Uterus (tissue), 4 donors: Measurements from ENCODE around the gene MGRN1. TPM values are rescaled to one million over a fixed set of nuclear protein-coding genes. Genes with fewer than 3 reads are reported as not detected.

Experiments used
- DNase-seq, 2 donors: peaks; one replicate each; pipeline ENCODE4 v3.0.0-alpha.2; 2019 to 2020
- H3K27ac ChIP-seq, 2 donors: fragments of 200-600 bp; sonication (generic); 1 replicate in 1 of 2; 2 replicates in 1 of 2; pipeline ENCODE4 v1.5.1; 2016 to 2018
- H3K27me3 ChIP-seq, 2 donors: fragments of 200-600 bp; sonication (generic); one replicate each; pipeline ENCODE4 v1.5.1; 2018 to 2019; ENCODE audit warnings: control low read depth in 1 of 2
- H3K36me3 ChIP-seq, 2 donors: fragments of 200-600 bp; sonication (generic); one replicate each; pipeline ENCODE4 v1.5.1; 2019; ENCODE audit warnings: control low read depth in 1 of 2
- H3K4me1 ChIP-seq, 2 donors: fragments of 200-600 bp; sonication (generic); one replicate each; pipeline ENCODE4 v1.5.1; 2018 to 2019; ENCODE audit warnings: control low read depth in 1 of 2
- H3K4me3 ChIP-seq, 2 donors: fragments of 200-600 bp; sonication (generic); 1 replicate in 1 of 2; 2 replicates in 1 of 2; pipeline ENCODE4 v1.5.1; 2018 to 2019; ENCODE audit warnings: mild to moderate bottlenecking in 1 of 2
- H3K9me3 ChIP-seq, 2 donors: fragments of 200-600 bp; sonication (generic); one replicate each; pipeline ENCODE4 v1.5.1; 2019; ENCODE audit warnings: control low read depth in 1 of 2
- POLR2A ChIP-seq, 2 donors: fragments of 450-650 bp; IDR thresholded peaks; one replicate each; pipeline ENCODE4 v1.6.1; 2016; ENCODE audit warnings: antibody characterized with exemption in 2 of 2, mild to moderate bottlenecking in 1 of 2, moderate library complexity in 1 of 2
- intact Hi-C: fragments of 100-400 bp; cut with DNase I; formaldehyde crosslinking; loops from one replicate; pipeline ENCODE4 v1.15.1; 2023; ENCODE audit warnings: low total_unique reads
- total RNA-seq, 4 donors: library from RNA; depleted of rRNA in 3 of 4; stranded (reverse); fragments of >200 nt in 3 of 4; gene quantifications; one replicate each; pipeline versions ENCODE4 v1.1.0 to v1.2.4, GENCODE V29; 2014 to 2023
- TF ChIP-seq, protein P1 (sequence below), 4 experiments: fragments of 200-600 bp in 2 of 4; fragments of 450-650 bp in 2 of 4; sonication (generic) in 2 of 4; IDR thresholded peaks; one replicate each; pipeline ENCODE4 v1.5.1; 2016 to 2019; ENCODE audit warnings: antibody characterized with exemption in 4 of 4, mild to moderate bottlenecking in 2 of 4, moderate library complexity in 1 of 4
- donor health status: DM: yes; HTN: yes; CAD: no.

Gene MGRN1
- total RNA-seq, 4 donors from 2014 or later, result 19.0 to 107 (median 68.6) TPM

DNA sequence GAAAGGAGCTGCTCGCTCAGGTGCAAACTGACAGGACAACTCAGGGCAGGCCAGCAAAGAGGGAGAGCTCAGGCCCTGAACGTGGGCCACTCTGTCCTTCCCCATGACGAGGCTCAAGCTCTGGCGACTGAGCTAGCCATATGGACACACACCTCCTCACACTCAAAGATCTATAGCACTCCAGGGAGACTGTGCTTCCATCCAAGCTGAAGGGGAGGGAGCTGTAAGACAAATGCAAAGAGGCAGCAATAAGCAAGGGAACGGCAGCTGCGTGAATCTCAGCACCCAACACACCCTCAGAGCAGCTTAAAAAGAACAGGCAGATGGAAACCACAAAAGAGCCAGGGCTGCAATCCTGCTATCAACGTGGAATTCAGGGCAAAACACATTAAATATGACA is 82.2 kb downstream of the MGRN1 start:
- no peak overlapping the region for H3K4me3 ChIP-seq
- no peaks in the 10 kb centered on the region for H3K27me3 ChIP-seq
- H3K27ac ChIP-seq, result no peak overlapping the region
- no peaks in the 10 kb centered on the region for H3K9me3 ChIP-seq
- no peak for TF ChIP-seq POLR2A (IDR thresholded peaks at IDR 0.05)
- TF ChIP-seq, protein P1, sequence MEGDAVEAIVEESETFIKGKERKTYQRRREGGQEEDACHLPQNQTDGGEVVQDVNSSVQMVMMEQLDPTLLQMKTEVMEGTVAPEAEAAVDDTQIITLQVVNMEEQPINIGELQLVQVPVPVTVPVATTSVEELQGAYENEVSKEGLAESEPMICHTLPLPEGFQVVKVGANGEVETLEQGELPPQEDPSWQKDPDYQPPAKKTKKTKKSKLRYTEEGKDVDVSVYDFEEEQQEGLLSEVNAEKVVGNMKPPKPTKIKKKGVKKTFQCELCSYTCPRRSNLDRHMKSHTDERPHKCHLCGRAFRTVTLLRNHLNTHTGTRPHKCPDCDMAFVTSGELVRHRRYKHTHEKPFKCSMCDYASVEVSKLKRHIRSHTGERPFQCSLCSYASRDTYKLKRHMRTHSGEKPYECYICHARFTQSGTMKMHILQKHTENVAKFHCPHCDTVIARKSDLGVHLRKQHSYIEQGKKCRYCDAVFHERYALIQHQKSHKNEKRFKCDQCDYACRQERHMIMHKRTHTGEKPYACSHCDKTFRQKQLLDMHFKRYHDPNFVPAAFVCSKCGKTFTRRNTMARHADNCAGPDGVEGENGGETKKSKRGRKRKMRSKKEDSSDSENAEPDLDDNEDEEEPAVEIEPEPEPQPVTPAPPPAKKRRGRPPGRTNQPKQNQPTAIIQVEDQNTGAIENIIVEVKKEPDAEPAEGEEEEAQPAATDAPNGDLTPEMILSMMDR (IDR thresholded peaks at IDR 0.05), result no peak
- intact Hi-C loops, result no loop called here
- no peak for DNase-seq
- no peaks in the 10 kb centered on the region for H3K4me1 ChIP-seq
- no peaks in the 10 kb centered on the region for H3K36me3 ChIP-seq

DNA sequence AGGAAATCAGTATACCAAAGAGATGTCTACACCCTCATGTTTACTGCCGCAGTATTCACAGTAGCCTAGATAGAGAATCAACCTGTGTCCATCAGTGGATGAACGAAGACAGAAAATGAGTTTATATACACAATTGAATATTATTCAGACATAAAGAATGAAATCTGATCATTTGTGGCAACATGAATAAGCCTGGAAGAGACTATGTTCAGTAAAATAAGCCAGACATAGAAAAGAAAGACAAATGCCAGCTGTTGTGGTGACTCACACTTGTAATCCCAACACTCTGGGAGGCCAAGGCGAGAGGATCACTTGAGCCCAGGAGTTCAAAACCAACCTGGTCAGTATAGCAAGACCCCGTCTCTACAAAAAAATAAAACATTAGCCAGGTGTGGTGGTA is 84.9 kb downstream of the MGRN1 start:
- intact Hi-C loops, result no loop called here
- H3K27ac ChIP-seq, result no peak overlapping the region
- no peaks in the 10 kb centered on the region for H3K27me3 ChIP-seq
- H3K4me1 ChIP-seq, result no peaks in the 10 kb centered on the region
- no peaks in the 10 kb centered on the region for H3K36me3 ChIP-seq
- TF ChIP-seq, protein P1 (IDR thresholded peaks at IDR 0.05), result no peak
- no peak for TF ChIP-seq POLR2A (IDR thresholded peaks at IDR 0.05)
- DNase-seq, result no peak
- H3K9me3 ChIP-seq, result no peaks in the 10 kb centered on the region
- no peak overlapping the region for H3K4me3 ChIP-seq

DNA sequence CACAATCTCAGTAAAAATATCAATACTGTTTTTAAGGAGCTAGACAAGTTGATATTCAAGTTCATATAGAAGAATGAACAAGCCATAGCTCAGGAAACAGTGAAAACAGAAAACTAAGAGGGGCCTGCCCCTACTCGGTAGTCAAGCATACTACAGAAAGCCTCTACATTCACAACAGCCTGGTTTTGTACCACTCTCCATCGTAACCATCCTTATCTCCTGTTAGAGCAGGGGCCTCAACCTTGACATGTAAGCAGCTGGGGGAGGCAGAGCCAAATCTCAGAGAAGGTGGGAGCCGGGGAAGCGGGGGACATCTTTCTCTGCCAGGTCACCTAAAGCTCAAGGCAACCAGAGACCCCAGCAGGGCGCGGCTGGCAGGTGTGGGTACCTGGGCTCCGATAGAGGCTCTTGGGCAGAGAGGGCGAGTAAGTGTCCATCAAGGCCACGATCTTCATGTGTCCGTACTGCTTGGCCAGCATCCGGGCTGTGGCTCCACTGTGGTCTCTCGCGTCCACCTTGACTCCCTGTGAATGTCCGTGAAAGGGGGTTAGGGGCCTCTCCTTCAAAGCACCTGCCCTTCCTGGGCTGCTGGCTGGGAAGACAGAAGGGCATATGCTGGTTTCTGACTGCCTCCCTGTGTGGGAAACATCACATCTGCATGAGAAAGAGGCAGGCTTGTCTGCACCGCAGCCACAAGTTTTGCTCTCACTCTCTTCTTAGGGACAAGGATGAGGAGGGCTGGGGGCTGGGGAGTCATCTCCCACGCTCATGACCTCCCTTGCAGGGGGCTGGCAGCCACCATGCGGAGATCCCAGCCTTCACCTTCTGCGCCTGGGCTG is 89.3 kb downstream of the MGRN1 start:
- H3K9me3 ChIP-seq, result no peaks in the 10 kb centered on the region
- H3K27me3 ChIP-seq, result no peaks in the 10 kb centered on the region
- H3K27ac ChIP-seq, result no peak overlapping the region
- no peak overlapping the region for H3K4me3 ChIP-seq
- H3K36me3 ChIP-seq, result no peaks in the 10 kb centered on the region
- intact Hi-C loops, result no loop called here
- TF ChIP-seq POLR2A (IDR thresholded peaks at IDR 0.05), result no peak
- TF ChIP-seq, protein P1 (IDR thresholded peaks at IDR 0.05), result no peak
- DNase-seq, result no peak
- no peaks in the 10 kb centered on the region for H3K4me1 ChIP-seq

DNA sequence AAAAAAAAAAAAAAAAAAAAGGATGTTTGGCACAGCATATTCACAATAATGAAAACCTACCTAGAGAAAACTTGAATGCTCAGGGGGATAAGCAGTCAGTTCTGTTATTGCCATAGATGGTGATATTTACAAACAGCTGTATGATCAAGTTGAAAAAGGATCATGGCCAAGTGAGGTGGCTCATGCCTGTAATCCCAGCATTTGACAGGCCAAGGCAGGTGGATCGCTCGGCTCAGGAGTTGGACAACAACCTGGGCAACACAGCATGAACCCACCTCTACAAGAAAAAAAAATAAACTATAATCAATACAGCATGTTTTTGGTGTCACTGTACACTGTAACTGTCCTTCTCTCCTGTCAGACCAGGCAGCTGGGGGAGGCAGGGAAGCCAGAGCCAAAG is 90.4 kb downstream of the MGRN1 start:
- Histone ChIP-seq H3K27me3 (no peaks in the 10 kb centered on the region), H3K27ac (no peak overlapping the region), H3K4me3 (no peak overlapping the region), H3K9me3 (no peaks in the 10 kb centered on the region), H3K4me1 (no peaks in the 10 kb centered on the region), H3K36me3 (no peaks in the 10 kb centered on the region)
- DNase-seq, result no peak
- TF ChIP-seq, protein P1 (IDR thresholded peaks at IDR 0.05), result no peak
- no peak for TF ChIP-seq POLR2A (IDR thresholded peaks at IDR 0.05)
- intact Hi-C loops, result no loop called here

DNA sequence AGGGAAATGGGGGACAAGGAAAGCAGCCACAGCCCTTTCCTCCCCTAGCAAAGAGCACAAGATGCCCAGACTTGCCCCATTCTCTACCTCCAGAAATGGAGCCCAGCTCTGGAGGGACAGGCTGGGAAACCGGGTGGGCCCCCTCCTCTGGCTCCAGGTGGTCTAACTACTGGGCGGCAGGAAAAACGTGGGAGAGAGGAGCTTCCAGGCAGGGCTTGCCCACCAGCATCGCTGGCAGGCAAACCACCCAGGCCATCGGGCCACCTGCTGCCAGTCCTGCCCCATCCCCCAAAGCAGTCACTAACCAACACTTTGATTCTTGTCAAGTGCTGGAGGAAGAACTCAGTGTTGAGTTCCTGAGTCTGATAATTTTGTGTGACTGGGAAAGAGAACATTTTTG is 93.8 kb downstream of the MGRN1 start:
- TF ChIP-seq POLR2A (IDR thresholded peaks at IDR 0.05), result no peak
- TF ChIP-seq, protein P1 (IDR thresholded peaks at IDR 0.05), result no peak
- Histone ChIP-seq H3K9me3 (no peaks in the 10 kb centered on the region), H3K36me3 (no peaks in the 10 kb centered on the region), H3K4me3 (no peak overlapping the region), H3K27ac (no peak overlapping the region), H3K4me1 (no peaks in the 10 kb centered on the region), H3K27me3 (no peaks in the 10 kb centered on the region)
- no peak for DNase-seq
- intact Hi-C loops, result no loop called here
